Lung (tissue), 12 donors: Measurements from ENCODE around the gene GPATCH8. TPM values are rescaled to one million over a fixed set of nuclear protein-coding genes. Genes with fewer than 3 reads are reported as not detected.
A peak's percentile ranks its signal among the peaks of the same experiment; 100 is the strongest.
"Not testable (repeated sequence)": the region's sequence is repeated elsewhere in the genome, so short reads cannot be mapped to it uniquely, and the experiment has no call there.

Experiments
- ATAC-seq: fragments of 200-7000 bp; cut with Tn5 transposase; one replicate; pipeline ENCODE4 v1.9.1; 2020; ENCODE audit warnings: moderate number of reproducible peaks; ENCODE audit not compliant: insufficient read depth, low FRiP score
- DNase-seq, 3 donors: peaks; one replicate each; pipeline ENCODE4 v3.0.0-alpha.2; 2013 to 2017
- H3K27ac ChIP-seq, 2 donors: one replicate each; pipeline ENCODE4 v1.5.1; 2013; ENCODE audit warnings: mild to moderate bottlenecking in 2 of 2, moderate library complexity in 2 of 2, control low read depth in 1 of 2, inconsistent platforms in 1 of 2, low read depth in 1 of 2, low read length in 1 of 2
- H3K27me3 ChIP-seq, 3 donors: one replicate each; pipeline ENCODE4 v1.5.1; 2013; ENCODE audit warnings: low read length in 2 of 3; ENCODE audit not compliant: control insufficient read depth in 3 of 3, insufficient read depth in 3 of 3
- H3K36me3 ChIP-seq, 4 donors: one replicate each; pipeline ENCODE4 v1.5.1; 2013; ENCODE audit warnings: low read length in 4 of 4, mild to moderate bottlenecking in 1 of 4, moderate library complexity in 1 of 4; ENCODE audit not compliant: control insufficient read depth in 4 of 4, insufficient read depth in 4 of 4
- H3K4me1 ChIP-seq, 5 donors: one replicate each; pipeline ENCODE4 v1.5.1; 2013; ENCODE audit warnings: low read length in 5 of 5, mild to moderate bottlenecking in 2 of 5, moderate library complexity in 1 of 5; ENCODE audit not compliant: control insufficient read depth in 5 of 5, insufficient read depth in 5 of 5
- H3K4me3 ChIP-seq: one replicate; pipeline ENCODE4 v1.5.1; 2013; ENCODE audit warnings: mild to moderate bottlenecking, control low read depth, moderate library complexity
- H3K9ac ChIP-seq, 2 donors: one replicate each; pipeline ENCODE4 v1.5.1; 2013; ENCODE audit warnings: low read length in 2 of 2, control low read depth in 1 of 2; ENCODE audit not compliant: insufficient read depth in 1 of 2
- H3K9me3 ChIP-seq, 4 donors: one replicate each; pipeline ENCODE4 v1.5.1; 2013; ENCODE audit warnings: low read length in 3 of 4, mild to moderate bottlenecking in 1 of 4, moderate library complexity in 1 of 4; ENCODE audit not compliant: control insufficient read depth in 4 of 4, insufficient read depth in 3 of 4
- CTCF ChIP-seq: IDR thresholded peaks from 2 replicates; pipeline ENCODE4 v1.5.1; 2012; ENCODE audit warnings: mild to moderate bottlenecking; ENCODE audit errors: control extremely low read depth, extremely low read depth
- WGBS, 2 donors: extraction: QIAGEN DNeasy Blood & Tissue Kit; methylation state at CpG; one replicate each; pipeline ENCODE4 v1.1.7; 2013; 5-methylcytosine and 5-hydroxymethylcytosine counted together
- polyA plus RNA-seq, 2 donors: library from polyadenylated mRNA; stranded (reverse); fragments of 200-250 nt; gene quantifications; one replicate each; pipeline ENCODE4 v1.2.1, GENCODE V29; 2013
- total RNA-seq, 2 donors: library from RNA; depleted of rRNA in 1 of 2; stranded (reverse); fragments of >200 nt in 1 of 2; gene quantifications; one replicate each; pipeline ENCODE4 v1.2.1, GENCODE V29; 2014 to 2021
- donor health status: control.
- donor health status: control.
- donor health status: Bipolar disorder and iron deficiency.
- donor health status: healthy.
- donor health status: DM: yes; HTN: yes; CAD: no.

The GPATCH8 gene
- total and polyA plus RNA-seq, 4 donors, result 8.9 to 62.0 (median 23.8) TPM

GRCh38 chr17:44540246-44541084 lies 37.3 kb upstream of the GPATCH8 start:
- no peak for TF ChIP-seq CTCF
- ATAC-seq (no peak), DNase-seq (no peak)
- Histone ChIP-seq H3K4me3 (no peak overlapping the region), H3K27ac (no peak overlapping the region), H3K9ac (no peak overlapping the region), H3K36me3 (no peaks in the 10 kb centered on the region), H3K9me3 (peaks cover 0 to 2% (median 0%) of the 10 kb centered on the region in 4 donors), H3K27me3 (no peaks in the 10 kb centered on the region), H3K4me1 (peaks cover 0 to 43% (median 8%) of the 10 kb centered on the region in 5 donors)
- WGBS, 2 donors, result 87 to 88% methylated on average over 11 of the region's 11 CpGs

DNA sequence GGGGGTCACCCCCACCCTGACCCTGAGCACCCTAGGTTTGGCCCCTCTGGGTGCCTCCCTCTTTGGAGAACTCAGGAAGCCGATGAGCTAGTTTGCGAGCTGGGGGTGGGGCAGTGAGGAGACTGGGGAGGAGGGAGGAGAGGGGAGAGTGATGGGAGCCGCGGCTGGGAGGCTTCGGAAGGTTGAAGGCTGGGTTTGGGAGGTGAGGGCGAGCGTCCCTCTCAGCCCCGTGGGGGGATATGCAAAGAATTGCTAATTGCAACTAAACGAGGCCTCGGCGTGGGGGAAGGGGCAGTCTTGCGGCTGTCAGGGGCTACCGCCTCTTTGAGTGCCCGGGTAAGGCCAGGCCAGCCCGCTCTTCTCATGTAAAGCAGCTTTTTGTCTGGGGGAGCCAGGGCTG lies 36.5 kb upstream of the GPATCH8 start:
- peak; percentile 26 to 45 (median 38) for DNase-seq

GRCh38 chr17:44537922-44538321 lies 34.7 kb upstream of the GPATCH8 start:
- DNase-seq, H3K36me3 ChIP-seq, H3K27me3 ChIP-seq, H3K9me3 ChIP-seq, H3K27ac ChIP-seq, H3K4me3 ChIP-seq, H3K9ac ChIP-seq, ATAC-seq: not testable (repeated sequence)
- 96 to 100% methylated on average over 3 of the region's 3 CpGs for WGBS, 2 donors
- H3K4me1 ChIP-seq, result peaks cover 0 to 31% (median 6%) of the 10 kb centered on the region in 5 donors

More for the DNA sequence above, 36.5 kb upstream of the GPATCH8 start:
- H3K4me1 ChIP-seq, result peaks cover 0 to 41% (median 8%) of the 10 kb centered on the region in 5 donors
- no peak overlapping the region for H3K27ac ChIP-seq
- H3K4me3 ChIP-seq, result no peak overlapping the region
- H3K9me3 ChIP-seq, result peaks cover 0 to 2% (median 0%) of the 10 kb centered on the region in 4 donors
- no peak overlapping the region for H3K9ac ChIP-seq
- H3K27me3 ChIP-seq, result no peaks in the 10 kb centered on the region
- H3K36me3 ChIP-seq, result no peaks in the 10 kb centered on the region
- ATAC-seq, result no peak
- 53 to 71% methylated on average over 15 of the region's 15 CpGs for WGBS, 2 donors
- TF ChIP-seq CTCF, result no peak

DNA sequence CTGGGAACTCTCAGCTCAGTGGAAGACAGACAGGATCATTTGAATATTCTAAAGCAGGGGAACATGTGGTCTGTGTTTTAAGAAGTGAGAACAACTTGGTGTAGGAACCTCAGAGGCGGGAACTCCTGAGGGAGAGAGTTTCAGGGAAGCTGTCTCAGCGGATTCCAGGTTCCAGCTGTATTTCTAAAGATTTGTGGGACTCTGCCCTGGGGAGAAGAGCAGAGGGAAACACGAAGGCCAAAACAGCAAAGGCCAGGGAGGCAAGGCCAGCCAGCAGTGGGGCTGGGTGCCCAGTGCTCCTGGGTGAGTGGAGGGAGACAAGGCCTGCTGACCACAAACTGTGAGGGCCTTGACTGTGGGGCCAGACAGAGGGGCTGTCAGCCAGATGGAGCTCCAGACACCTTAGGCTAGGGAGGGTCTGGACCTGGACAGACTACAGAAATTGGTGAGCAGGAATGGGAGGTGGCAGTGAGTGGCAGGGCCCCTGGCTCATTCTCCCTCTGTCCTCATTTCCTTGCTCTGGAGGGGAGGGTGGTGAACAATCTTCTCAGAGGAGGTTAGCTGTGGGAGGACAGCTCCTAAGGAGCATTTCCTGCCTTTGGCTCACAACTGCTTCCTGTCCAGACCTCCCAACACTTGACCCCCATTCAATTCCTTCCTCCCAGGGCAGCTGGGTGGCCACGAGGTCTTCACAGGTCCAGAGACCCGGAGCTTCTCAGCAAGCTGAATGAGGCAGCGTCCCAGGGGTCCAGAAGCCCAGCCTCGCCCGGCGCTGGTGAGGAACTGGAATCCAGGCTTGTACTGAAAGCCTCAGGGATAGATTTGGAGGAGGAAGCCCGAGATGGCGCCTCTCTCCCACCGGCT lies 33.1 kb upstream of the GPATCH8 start:
- Histone ChIP-seq H3K27ac (peak overlapping the region in 1 of 2 donors; percentile 2), H3K4me1 (peaks cover 0 to 16% (median 4%) of the 10 kb centered on the region in 5 donors), H3K9ac (no peak overlapping the region), H3K36me3 (no peaks in the 10 kb centered on the region), H3K4me3 (no peak overlapping the region), H3K27me3 (no peaks in the 10 kb centered on the region), H3K9me3 (peaks cover 0 to 2% (median 0%) of the 10 kb centered on the region in 4 donors)
- DNase-seq (peak in 2 of 3 donors; percentile 31 to 37), ATAC-seq (no peak)
- TF ChIP-seq CTCF, result no peak
- WGBS, 2 donors, result 66 to 70% methylated on average over 12 of the region's 12 CpGs
